Measurements from ENCODE around the gene MAMDC4. TPM values are rescaled to one million over a fixed set of nuclear protein-coding genes. Genes with fewer than 3 reads are reported as not detected.

The MAMDC4 gene
- polyA plus RNA-seq, 1 donor (not counting 4 experiments of a cell fraction or from before 2014, with no cell fraction given), result 0.49 TPM

DNA sequence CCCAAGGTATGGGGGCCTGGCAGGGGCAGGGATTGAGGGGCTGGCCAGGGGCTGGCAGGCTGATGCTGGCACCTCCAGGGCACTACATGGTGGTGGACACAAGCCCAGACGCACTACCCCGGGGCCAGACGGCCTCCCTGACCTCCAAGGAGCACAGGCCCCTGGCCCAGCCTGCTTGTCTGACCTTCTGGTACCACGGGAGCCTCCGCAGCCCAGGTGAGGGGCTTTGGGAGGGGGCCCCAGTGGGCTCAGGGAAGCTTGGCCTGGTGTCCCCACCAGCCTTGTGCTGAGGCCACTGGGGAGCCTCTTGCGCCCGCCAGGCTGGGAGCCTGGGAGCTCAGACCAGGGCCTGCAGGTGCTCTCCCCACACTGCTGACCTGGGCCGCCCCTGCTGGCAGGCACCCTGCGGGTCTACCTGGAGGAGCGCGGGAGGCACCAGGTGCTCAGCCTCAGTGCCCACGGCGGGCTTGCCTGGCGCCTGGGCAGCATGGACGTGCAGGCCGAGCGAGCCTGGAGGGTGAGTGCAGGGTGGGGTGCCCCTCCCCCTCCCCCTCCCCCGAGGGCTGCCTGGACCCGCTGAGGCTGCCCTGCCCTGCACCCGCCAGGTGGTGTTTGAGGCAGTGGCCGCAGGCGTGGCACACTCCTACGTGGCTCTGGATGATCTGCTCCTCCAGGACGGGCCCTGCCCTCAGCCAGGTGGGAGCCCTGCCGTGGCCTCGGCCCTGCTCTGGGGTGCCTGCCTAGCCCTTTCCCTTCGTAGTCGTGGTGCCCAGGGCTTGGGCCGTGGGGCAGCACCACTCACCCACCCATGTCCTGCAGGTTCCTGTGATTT lies 5.7 kb downstream of the MAMDC4 start:
- TF ChIP-seq, protein P1, sequence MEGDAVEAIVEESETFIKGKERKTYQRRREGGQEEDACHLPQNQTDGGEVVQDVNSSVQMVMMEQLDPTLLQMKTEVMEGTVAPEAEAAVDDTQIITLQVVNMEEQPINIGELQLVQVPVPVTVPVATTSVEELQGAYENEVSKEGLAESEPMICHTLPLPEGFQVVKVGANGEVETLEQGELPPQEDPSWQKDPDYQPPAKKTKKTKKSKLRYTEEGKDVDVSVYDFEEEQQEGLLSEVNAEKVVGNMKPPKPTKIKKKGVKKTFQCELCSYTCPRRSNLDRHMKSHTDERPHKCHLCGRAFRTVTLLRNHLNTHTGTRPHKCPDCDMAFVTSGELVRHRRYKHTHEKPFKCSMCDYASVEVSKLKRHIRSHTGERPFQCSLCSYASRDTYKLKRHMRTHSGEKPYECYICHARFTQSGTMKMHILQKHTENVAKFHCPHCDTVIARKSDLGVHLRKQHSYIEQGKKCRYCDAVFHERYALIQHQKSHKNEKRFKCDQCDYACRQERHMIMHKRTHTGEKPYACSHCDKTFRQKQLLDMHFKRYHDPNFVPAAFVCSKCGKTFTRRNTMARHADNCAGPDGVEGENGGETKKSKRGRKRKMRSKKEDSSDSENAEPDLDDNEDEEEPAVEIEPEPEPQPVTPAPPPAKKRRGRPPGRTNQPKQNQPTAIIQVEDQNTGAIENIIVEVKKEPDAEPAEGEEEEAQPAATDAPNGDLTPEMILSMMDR (optimal IDR thresholded peaks at IDR 0.05 in 1 of 3, IDR thresholded peaks at IDR 0.05 in 1 of 3, conservative IDR thresholded peaks at IDR 0.05 in 1 of 3; ENCODE audit: extremely low read depth in 1 of 3, insufficient read depth in 2 of 3, low read length in 3 of 3), result no peak
- TF ChIP-seq EZH2 (IDR thresholded peaks at IDR 0.05; ENCODE audit: low read length), result no peak
- Histone ChIP-seq H3K36me3 (ENCODE audit: control insufficient read depth in 2 of 2, extremely low read depth in 1 of 2, insufficient read depth in 2 of 2, low read length in 2 of 2) (peaks cover 11 to 13% of the 10 kb centered on the region in 2 experiments), H3K9me3 (ENCODE audit: control insufficient read depth, low read depth, low read length) (no peaks in the 10 kb centered on the region), H3K4me1 (ENCODE audit: control insufficient read depth, extremely low read depth, insufficient read depth, low read length) (peaks cover 3% of the 10 kb centered on the region), H3K4me3 (ENCODE audit: control insufficient read depth in 2 of 3, extremely low read depth in 1 of 3, insufficient read depth in 2 of 3, low read depth in 1 of 3, low read length in 3 of 3) (no peak overlapping the region), H2AFZ (ENCODE audit: control insufficient read depth, low read length) (no peak overlapping the region), H3K9me1 (ENCODE audit: control insufficient read depth, extremely low read depth, insufficient read depth, low read length) (no peaks in the 10 kb centered on the region), H4K20me1 (ENCODE audit: control insufficient read depth, extremely low read depth, insufficient read depth, low read length) (peaks cover 5% of the 10 kb centered on the region), H3K79me2 (ENCODE audit: control insufficient read depth, insufficient read depth, low read length) (no peaks in the 10 kb centered on the region), H3K4me2 (ENCODE audit: control insufficient read depth, extremely low read depth, insufficient read depth, low read depth, low read length) (no peak overlapping the region), H3K9ac (ENCODE audit: control insufficient read depth, extremely low read depth, insufficient read depth, low read length) (no peak overlapping the region), H3K27me3 (ENCODE audit: control insufficient read depth, extremely low read depth, insufficient read depth, low read length) (no peaks in the 10 kb centered on the region), H3K27ac (ENCODE audit: control insufficient read depth, insufficient read depth, low read length) (no peak overlapping the region)
- DNase-seq (ENCODE audit: low read depth, low spot score) (no peak), FAIRE-seq (no peak)
- dilution Hi-C loops (cut with MboI; ENCODE audit: extremely low pct_ligation_motif_present, low sequenced_read_pairs), result no loop called here

DNA sequence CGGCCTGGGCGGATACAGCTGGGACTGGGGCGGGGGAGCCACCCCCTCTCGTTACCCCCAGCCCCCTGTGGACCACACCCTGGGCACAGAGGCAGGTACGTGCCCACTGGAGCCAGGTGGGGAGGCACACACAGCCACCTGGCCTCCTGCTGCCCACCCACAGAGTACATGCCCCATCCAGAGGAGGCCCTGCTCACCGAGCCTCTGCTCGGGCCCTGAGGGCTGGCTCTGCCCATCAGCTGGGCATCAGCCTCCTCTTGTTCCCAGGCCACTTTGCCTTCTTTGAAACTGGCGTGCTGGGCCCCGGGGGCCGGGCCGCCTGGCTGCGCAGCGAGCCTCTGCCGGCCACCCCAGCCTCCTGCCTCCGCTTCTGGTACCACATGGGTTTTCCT lies 6.3 kb downstream of the MAMDC4 start:
- no peak for FAIRE-seq
- no peak overlapping the region for H3K4me2 ChIP-seq (ENCODE audit: control insufficient read depth, extremely low read depth, insufficient read depth, low read depth, low read length)
- no peaks in the 10 kb centered on the region for H3K27me3 ChIP-seq (ENCODE audit: control insufficient read depth, extremely low read depth, insufficient read depth, low read length)
- H3K36me3 ChIP-seq (ENCODE audit: control insufficient read depth in 2 of 2, extremely low read depth in 1 of 2, insufficient read depth in 2 of 2, low read length in 2 of 2), result peaks cover 17% of the 10 kb centered on the region in 2 experiments
- H4K20me1 ChIP-seq (ENCODE audit: control insufficient read depth, extremely low read depth, insufficient read depth, low read length), result peaks cover 5% of the 10 kb centered on the region
- DNase-seq (ENCODE audit: low read depth, low spot score), result no peak
- H3K9me1 ChIP-seq (ENCODE audit: control insufficient read depth, extremely low read depth, insufficient read depth, low read length), result no peaks in the 10 kb centered on the region
- dilution Hi-C loops (cut with MboI; ENCODE audit: extremely low pct_ligation_motif_present, low sequenced_read_pairs), result no loop called here
- H3K9me3 ChIP-seq (ENCODE audit: control insufficient read depth, low read depth, low read length), result no peaks in the 10 kb centered on the region
- H2AFZ ChIP-seq (ENCODE audit: control insufficient read depth, low read length), result no peak overlapping the region
- peaks cover 3% of the 10 kb centered on the region for H3K4me1 ChIP-seq (ENCODE audit: control insufficient read depth, extremely low read depth, insufficient read depth, low read length)
- H3K4me3 ChIP-seq (ENCODE audit: control insufficient read depth in 2 of 3, extremely low read depth in 1 of 3, insufficient read depth in 2 of 3, low read depth in 1 of 3, low read length in 3 of 3), result no peak overlapping the region
- H3K79me2 ChIP-seq (ENCODE audit: control insufficient read depth, insufficient read depth, low read length), result no peaks in the 10 kb centered on the region
- TF ChIP-seq, protein P1 (optimal IDR thresholded peaks at IDR 0.05 in 1 of 3, IDR thresholded peaks at IDR 0.05 in 1 of 3, conservative IDR thresholded peaks at IDR 0.05 in 1 of 3; ENCODE audit: extremely low read depth in 1 of 3, insufficient read depth in 2 of 3, low read length in 3 of 3), result no peak
- no peak for TF ChIP-seq EZH2 (IDR thresholded peaks at IDR 0.05; ENCODE audit: low read length)
- no peak overlapping the region for H3K27ac ChIP-seq (ENCODE audit: control insufficient read depth, insufficient read depth, low read length)
- no peak overlapping the region for H3K9ac ChIP-seq (ENCODE audit: control insufficient read depth, extremely low read depth, insufficient read depth, low read length)

Measured in keratinocyte (primary cell).